ENCODE measurements around the gene TRA2A. TPM values are rescaled to one million over a fixed set of nuclear protein-coding genes. Genes with fewer than 3 reads are reported as not detected.

The TRA2A gene
- total and polyA plus RNA-seq, 2 donors (not counting 3 experiments of a cell fraction or from before 2014, with no cell fraction given), result 55.1 to 112 TPM

DNA sequence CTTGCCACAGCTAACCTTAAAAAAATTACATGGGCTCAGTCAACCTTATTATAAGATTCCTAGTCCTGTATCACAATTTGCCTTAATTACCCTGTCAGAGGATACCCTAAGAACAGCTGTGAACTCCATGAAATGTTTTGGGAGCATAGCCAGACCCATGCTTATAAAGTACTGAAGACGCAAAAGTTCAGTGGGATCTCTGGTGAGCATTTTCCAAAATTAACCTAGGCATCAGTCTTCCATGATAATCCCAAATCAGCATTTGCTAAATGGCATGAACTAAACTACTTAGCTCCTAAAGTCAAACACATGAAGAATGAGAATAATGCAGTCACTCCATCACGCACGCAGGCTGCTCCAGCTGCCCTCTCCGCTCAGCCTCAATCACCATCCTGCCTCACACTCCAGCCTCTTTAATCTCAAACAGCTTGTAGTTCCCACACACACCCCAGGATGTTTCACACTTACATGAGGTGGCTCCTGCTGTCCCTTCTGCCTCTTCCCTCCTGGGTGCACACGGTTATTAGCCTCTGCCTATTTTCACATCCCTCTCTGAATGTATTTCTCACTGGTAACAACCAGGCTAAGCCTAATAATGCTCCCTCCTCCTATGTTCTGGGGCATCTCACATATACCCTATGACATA lies 76.8 kb downstream of the TRA2A start:
- peaks cover 97% of the 10 kb centered on the region for H3K79me2 ChIP-seq (ENCODE audit: control insufficient read depth, insufficient read depth, low read length)
- POLR2A ChIA-PET, result interaction anchor here (0.6 kb wide), 1 partner anchor 160 kb away, joined by 4 read pairs; no protein-coding TSS in a partner anchor

More for the DNA sequence above, 76.8 kb downstream of the TRA2A start:
- Histone ChIP-seq H3K36me3 (ENCODE audit: control insufficient read depth in 2 of 2, extremely low read depth in 1 of 2, insufficient read depth in 2 of 2, low read length in 2 of 2) (no peaks in the 10 kb centered on the region), H3K4me1 (ENCODE audit: control insufficient read depth, extremely low read depth, insufficient read depth, low read length) (no peaks in the 10 kb centered on the region), H3K4me3 (replicated peaks in 1 of 3; ENCODE audit: insufficient read depth in 1 of 3, low read depth in 1 of 3, low read length in 3 of 3) (no peak overlapping the region), H2AFZ (ENCODE audit: low read depth, low read length) (no peak overlapping the region), H3K9me1 (replicated peaks; ENCODE audit: control insufficient read depth, extremely low read depth, insufficient read depth, low read length) (no peaks in the 10 kb centered on the region), H4K20me1 (replicated peaks; ENCODE audit: control insufficient read depth, extremely low read depth, insufficient read depth, low read length) (peaks cover 16% of the 10 kb centered on the region), H3K4me2 (ENCODE audit: insufficient read depth, low read length) (no peak overlapping the region), H3K9me3 (replicated peaks; ENCODE audit: control insufficient read depth, insufficient read depth, low read length) (no peaks in the 10 kb centered on the region), H3K27me3 (ENCODE audit: control insufficient read depth in 2 of 2, insufficient read depth in 2 of 2, low read length in 2 of 2) (no peaks in the 10 kb centered on the region), H3K27ac (ENCODE audit: insufficient read depth, low read depth, low read length) (no peak overlapping the region), H3K9ac (replicated peaks; ENCODE audit: extremely low read depth, insufficient read depth, low read length) (no peak overlapping the region)
- CTCF ChIA-PET, result interaction anchor here (5.4 kb wide), 1 partner anchor 8 kb away, joined by 28 read pairs; no protein-coding TSS in a partner anchor
- DNase-seq (ENCODE audit: low read depth, low spot score), result no peak
- TF ChIP-seq MAX (IDR thresholded peaks at IDR 0.05; ENCODE audit: insufficient read depth, insufficient read length) (no peak), POLR2A (IDR thresholded peaks at IDR 0.05; ENCODE audit: low read depth, low read length) (no peak), POLR2AphosphoS5 (IDR thresholded peaks at IDR 0.05; ENCODE audit: insufficient read depth, low read depth, low read length) (no peak), FOS (IDR thresholded peaks at IDR 0.05; ENCODE audit: borderline replicate concordance, insufficient read depth, low read length) (no peak), JUN (IDR thresholded peaks at IDR 0.05; ENCODE audit: borderline replicate concordance, insufficient read depth, insufficient read length, low read depth) (no peak), MYC (IDR thresholded peaks at IDR 0.05; ENCODE audit: low read depth, low read length) (no peak), EZH2 (IDR thresholded peaks at IDR 0.05; ENCODE audit: borderline replicate concordance, low read depth, low read length, severe bottlenecking) (no peak), GATA2 (IDR thresholded peaks at IDR 0.05; ENCODE audit: insufficient read depth, insufficient read length, low read depth, low read length) (no peak)
- TF ChIP-seq, protein P1, sequence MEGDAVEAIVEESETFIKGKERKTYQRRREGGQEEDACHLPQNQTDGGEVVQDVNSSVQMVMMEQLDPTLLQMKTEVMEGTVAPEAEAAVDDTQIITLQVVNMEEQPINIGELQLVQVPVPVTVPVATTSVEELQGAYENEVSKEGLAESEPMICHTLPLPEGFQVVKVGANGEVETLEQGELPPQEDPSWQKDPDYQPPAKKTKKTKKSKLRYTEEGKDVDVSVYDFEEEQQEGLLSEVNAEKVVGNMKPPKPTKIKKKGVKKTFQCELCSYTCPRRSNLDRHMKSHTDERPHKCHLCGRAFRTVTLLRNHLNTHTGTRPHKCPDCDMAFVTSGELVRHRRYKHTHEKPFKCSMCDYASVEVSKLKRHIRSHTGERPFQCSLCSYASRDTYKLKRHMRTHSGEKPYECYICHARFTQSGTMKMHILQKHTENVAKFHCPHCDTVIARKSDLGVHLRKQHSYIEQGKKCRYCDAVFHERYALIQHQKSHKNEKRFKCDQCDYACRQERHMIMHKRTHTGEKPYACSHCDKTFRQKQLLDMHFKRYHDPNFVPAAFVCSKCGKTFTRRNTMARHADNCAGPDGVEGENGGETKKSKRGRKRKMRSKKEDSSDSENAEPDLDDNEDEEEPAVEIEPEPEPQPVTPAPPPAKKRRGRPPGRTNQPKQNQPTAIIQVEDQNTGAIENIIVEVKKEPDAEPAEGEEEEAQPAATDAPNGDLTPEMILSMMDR (IDR thresholded peaks at IDR 0.05; ENCODE audit: extremely low read depth in 1 of 2, insufficient read depth in 1 of 2, low read depth in 1 of 2, low read length in 2 of 2), result no peak
- peak; percentile 8 for FAIRE-seq
- BruUV-seq (replicated peaks), result no TSS peak
- intact Hi-C loops (cut with micrococcal nuclease) (no loop called here), dilution Hi-C loops (cut with MboI; ENCODE audit: extremely low pct_ligation_motif_present, low sequenced_read_pairs) (no loop called here)

Small RNA genes within 50 kb of the gene (small RNA-seq; reads per million reads assigned to genes)
- gene AC079780.1 (ENCODE audit: insufficient read depth, insufficient read length, low read depth, low replicate concordance) (not detected), gene RF00019 (ENCODE audit: insufficient read depth, insufficient read length, low read depth, low replicate concordance) (not detected)

Other genes with a start within 250 kb of the TRA2A start
- gene MALSU1, start 232.6 kb downstream of the TRA2A start, total RNA-seq, result 58.4 and 62.6 TPM in 2 replicates
- 53.4 and 68.0 TPM in 2 replicates for gene MALSU1, start 232.6 kb downstream of the TRA2A start, polyA plus RNA-seq
- 111 and 117 TPM in 2 replicates for gene IGF2BP3, start 61.5 kb downstream of the TRA2A start, total RNA-seq
- 30.7 and 41.2 TPM in 2 replicates for gene IGF2BP3, start 61.5 kb downstream of the TRA2A start, polyA plus RNA-seq
- gene CCDC126, start 65.4 kb upstream of the TRA2A start, total RNA-seq, result 7.1 and 8.6 TPM in 2 replicates
- 4.0 and 4.9 TPM in 2 replicates for gene CCDC126, start 65.4 kb upstream of the TRA2A start, polyA plus RNA-seq
- 6.1 and 8.1 TPM in 2 replicates for gene FAM221A, start 148.2 kb upstream of the TRA2A start, total RNA-seq
- 7.8 and 9.4 TPM in 2 replicates for gene FAM221A, start 148.2 kb upstream of the TRA2A start, polyA plus RNA-seq
- 0.44 TPM in 1 of 2 replicates, not detected in the other for gene STK31, start 178.2 kb upstream of the TRA2A start, total RNA-seq
- 0.02 TPM in 1 of 2 replicates, not detected in the other for gene STK31, start 178.2 kb upstream of the TRA2A start, polyA plus RNA-seq